ENCODE measurements around the gene ZBTB20.

Gene ZBTB20

GRCh38 chr3:114790752-114791151 is 356.3 kb downstream of the ZBTB20 start:
- DNase-seq (ENCODE audit: low read depth in 2 of 3, low spot score in 1 of 3), result no peak

DNA sequence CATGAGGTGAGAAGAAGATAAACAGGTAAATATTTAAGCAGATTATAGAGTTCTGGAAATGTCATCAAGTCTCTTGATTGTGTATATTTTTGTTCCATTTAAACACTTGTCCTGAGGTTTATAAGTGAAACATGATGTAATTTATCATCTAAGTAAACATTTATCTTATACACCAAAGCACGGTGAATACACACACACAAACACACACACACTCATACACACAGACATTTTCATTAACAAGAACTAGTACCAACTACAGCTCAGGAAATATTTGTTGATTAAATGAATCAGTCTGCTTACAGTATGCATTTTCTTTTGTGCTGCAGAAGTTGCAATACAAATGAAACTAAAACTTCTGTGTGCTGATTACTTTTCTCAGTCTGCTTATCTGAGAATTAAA is 357.3 kb downstream of the ZBTB20 start:
- no peak for DNase-seq (ENCODE audit: low read depth in 2 of 3, low spot score in 1 of 3)

GRCh38 chr3:114775395-114775794 is 371.7 kb downstream of the ZBTB20 start:
- no peak for DNase-seq (ENCODE audit: low read depth in 2 of 3, low spot score in 1 of 3)

GRCh38 chr3:114770874-114771273 is 376.2 kb downstream of the ZBTB20 start:
- no peak for DNase-seq (ENCODE audit: low read depth in 2 of 3, low spot score in 1 of 3)

DNA sequence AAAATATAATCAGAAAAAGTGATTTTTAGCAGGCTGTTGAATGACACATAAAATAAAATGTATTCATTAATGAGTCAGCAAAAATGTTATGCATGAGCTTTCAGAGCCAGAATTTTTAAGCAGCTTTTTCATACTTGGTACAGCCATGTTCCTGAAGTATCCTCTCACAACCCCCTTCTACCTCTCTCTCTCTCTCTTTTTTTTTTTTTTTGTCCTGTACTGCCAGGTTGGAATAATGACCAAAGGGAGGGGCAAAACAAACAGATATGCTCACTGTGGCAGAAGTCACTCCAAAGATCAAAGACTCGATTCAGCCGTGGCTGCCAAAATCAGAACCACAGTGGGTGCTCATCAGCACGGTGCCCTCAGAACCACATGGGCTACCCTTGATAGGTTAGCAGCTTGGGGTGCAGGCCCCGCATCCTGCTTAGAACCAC is 383.0 kb downstream of the ZBTB20 start:
- no peak for DNase-seq (ENCODE audit: low read depth in 2 of 3, low spot score in 1 of 3)

DNA sequence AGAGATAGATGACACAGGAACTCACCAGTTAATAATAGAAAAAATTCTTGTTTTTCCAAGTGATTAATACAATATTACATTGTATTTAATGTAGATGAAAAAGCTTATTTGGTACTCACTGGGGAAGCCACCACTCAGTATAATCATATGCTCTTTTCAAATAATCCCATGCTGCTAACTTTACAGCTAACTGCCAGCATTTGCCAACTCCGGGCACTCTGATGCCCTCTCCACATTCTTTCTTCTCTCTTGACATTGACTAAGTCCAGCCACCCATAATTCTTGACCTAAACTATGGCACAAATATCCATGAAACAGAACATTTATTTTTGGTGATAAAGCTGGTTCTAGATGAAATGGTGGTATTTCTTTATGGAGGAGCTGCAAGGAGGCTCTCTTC is 384.9 kb downstream of the ZBTB20 start:
- DNase-seq (ENCODE audit: low read depth in 2 of 3, low spot score in 1 of 3), result no peak

DNA sequence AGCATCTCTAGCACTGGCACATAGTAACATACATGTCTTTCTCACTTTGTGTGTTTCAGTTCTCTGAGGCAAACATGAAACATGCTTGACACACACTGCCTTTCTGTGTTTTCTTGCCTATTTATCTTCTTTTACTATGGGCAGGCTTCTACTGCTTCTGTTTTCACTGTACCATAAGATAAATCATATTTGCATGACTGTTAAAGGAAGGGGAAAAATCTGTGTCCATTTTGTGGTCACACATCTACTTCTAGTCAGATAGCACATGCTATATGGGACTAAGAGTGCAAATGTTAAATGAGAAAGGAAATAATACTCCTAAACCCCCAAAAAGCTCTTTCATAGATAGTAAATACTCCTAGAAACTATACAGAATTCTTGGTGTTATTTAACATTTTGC is 386.4 kb downstream of the ZBTB20 start:
- DNase-seq (ENCODE audit: low read depth in 2 of 3, low spot score in 1 of 3), result no peak

DNA sequence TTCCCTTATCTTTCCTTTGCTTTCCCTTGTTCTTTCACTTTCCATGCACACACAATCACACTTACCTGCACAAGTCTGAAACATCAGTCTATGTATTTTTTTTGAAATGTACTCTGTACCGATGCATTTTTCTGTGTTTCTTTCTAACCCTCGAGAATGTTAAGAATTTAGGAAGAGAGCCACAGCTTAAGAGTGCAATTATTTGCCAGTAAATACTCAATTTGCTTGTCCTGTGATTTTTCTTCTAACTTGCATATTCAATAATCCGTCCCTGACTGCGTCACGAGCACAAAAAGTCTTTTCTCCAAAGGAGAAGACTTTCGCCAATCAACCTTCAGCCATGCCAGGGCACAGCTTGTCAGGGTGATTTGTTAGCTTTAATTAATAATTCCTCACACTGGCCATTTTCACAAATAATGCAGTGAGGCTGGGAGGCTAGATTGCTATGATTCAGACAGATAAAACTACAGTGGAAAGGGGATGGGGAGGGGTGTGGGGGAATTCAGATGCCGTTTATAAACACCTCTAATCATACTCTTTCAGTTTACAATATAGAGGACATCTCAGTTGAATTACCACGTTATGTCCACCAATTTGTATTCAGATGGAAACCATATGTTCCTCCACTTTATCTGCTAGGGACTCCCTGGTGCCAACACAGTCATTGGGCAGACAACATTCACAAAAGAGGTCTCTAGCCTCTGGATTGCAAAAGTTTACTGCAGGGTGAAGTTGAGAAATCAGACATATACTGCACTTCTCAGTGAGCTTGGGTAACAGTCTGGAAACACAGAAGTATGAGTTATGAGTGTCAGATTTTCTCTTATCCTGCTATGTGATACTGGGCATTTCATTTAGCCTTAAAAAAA is 388.0 kb downstream of the ZBTB20 start:
- no peak for DNase-seq (ENCODE audit: low read depth in 2 of 3, low spot score in 1 of 3)

GRCh38 chr3:114756506-114757279 is 390.4 kb downstream of the ZBTB20 start:
- DNase-seq (ENCODE audit: low read depth in 2 of 3, low spot score in 1 of 3), result no peak

GRCh38 chr3:114746502-114746901 is 400.6 kb downstream of the ZBTB20 start:
- DNase-seq (ENCODE audit: low read depth in 2 of 3, low spot score in 1 of 3), result no peak

- no peak for DNase-seq (ENCODE audit: low read depth in 2 of 3, low spot score in 1 of 3)
Measured at GRCh38 chr3:114745322-114746240, 401.5 kb downstream of the ZBTB20 start.

DNA sequence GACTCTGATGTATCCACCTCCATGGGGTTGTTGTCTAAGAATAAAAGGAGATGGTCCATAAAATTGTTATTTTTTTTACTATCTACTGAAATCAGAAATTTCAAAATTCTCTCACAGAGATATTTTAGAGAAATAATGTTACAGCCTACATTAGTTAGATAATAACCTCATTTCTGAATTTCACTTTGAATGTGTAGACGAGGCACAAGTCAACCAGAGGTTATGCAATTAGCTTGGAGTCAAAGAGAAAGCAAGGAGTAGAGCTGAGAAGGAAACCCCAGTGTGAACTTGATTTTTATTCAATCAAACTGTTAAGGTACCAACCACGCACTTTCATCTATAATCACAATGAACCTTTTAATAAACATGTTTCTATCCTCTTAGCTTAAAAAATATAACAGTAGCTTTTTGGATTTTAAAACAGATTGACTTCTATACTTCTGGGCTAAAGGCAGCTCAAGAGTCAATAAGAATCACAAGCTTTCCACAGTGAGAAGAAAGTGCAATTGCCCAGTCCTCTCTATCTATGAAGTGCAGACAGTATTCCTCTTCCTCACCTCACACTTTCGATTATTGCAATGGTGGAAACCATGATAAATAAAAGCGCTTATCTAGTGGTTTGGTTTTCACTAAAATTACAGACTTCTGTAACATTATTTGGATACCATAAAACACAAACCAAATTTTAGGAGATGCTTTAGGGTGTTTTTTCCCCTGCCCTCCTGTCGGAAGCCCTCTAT is 403.2 kb downstream of the ZBTB20 start:
- no peak for DNase-seq (ENCODE audit: low read depth in 2 of 3, low spot score in 1 of 3)

DNA sequence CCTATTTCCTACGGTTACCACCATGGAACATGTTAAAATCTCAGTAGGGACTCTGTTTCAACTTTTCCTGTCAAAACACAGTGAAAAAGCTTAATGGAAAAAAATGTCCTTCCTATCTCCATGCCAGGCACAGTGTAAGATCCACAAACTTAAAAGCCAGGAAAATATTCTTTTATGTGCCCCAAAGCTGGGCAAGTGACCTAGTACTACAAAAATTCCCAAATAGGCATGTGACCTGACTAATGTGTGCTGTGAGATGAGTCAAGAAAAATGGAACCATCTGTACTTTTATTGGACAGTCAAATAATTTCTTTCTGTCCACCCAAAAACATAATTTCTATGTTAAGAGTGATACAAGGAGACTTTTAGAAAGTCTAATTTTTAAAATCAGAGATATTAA is 406.0 kb downstream of the ZBTB20 start:
- DNase-seq (ENCODE audit: low read depth in 2 of 3, low spot score in 1 of 3), result no peak

DNA sequence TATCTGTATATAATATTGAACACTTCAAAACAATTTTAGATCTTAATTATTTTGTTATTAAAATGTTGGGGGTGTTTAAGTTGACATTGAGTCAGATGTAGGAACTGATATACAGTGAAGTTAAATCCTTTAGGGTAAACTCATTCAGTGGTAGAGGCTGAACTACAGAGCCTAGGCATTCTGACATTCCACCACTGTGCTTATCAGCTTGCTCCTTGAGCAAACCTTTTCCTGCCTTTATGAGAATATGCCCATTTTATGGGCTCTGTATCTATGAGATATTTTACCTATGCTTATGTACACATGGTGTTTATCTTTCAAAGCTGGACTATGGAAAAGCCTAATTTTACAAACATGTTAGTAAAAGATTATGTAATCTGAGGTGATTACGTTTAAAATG is 407.5 kb downstream of the ZBTB20 start:
- DNase-seq (ENCODE audit: low read depth in 2 of 3, low spot score in 1 of 3), result no peak

DNA sequence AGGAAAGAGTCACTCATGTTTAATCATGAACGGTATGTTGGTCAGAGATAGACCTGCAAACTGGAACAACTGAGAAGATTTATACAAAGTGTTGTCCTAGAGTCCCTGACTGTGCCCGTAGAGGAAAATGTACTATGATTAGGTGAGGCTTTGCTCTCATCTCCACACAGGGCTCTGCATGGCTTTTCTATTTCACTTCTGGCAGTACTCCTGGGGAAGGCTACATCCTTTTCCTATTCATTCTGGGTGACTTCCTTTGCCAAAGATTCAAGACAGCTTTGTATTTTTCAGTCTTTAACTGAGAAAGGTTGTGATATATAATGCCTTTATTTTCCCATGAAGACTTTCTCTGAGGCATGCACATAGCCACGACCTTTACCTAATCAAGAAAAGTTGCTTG is 414.7 kb downstream of the ZBTB20 start:
- no peak for DNase-seq (ENCODE audit: low read depth in 2 of 3, low spot score in 1 of 3)

DNA sequence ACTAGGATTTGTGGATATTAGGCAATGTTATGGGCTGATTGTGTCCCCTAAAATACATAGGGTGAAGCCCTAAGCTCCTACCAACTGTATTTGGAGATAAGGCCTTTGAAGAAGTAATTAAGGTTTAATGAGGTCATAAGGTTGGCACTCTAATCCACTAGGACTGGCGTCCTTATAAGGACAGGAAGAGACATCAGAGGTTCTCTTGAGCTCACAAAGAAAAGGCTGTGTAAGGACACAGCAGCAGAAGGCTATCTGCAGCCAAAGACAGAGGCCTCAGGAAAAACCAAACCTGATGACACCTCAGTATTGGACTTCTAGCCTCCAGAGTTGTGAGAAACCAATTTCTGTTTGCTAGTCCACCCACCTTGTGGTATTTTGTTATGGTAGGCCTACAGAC is 416.7 kb downstream of the ZBTB20 start:
- DNase-seq (ENCODE audit: low read depth in 2 of 3, low spot score in 1 of 3), result no peak

GRCh38 chr3:114727373-114727772 is 419.7 kb downstream of the ZBTB20 start:
- no peak for DNase-seq (ENCODE audit: low read depth in 2 of 3, low spot score in 1 of 3)

- DNase-seq (ENCODE audit: low read depth in 2 of 3, low spot score in 1 of 3), result no peak
Measured at GRCh38 chr3:114725966-114726365, 421.1 kb downstream of the ZBTB20 start.

DNA sequence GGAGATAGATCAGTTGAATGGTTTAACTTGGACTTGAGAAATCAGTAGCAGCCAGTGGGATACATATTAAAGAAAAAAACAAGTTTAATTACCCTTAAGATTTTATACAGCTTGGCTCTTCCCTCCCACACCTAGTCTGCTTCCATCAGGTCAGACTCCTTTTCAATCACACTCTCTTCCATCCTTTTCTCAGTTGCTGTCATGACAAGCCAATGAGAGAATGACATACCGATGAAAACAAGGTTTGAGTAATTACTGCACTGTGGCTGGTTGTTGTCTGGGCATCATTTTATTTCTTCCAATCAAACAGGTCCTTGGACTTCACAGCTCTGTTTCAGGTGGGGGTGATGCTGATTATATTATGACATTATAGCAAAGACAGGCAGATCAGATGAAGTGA is 424.6 kb downstream of the ZBTB20 start:
- DNase-seq (ENCODE audit: low read depth in 2 of 3, low spot score in 1 of 3), result no peak

DNA sequence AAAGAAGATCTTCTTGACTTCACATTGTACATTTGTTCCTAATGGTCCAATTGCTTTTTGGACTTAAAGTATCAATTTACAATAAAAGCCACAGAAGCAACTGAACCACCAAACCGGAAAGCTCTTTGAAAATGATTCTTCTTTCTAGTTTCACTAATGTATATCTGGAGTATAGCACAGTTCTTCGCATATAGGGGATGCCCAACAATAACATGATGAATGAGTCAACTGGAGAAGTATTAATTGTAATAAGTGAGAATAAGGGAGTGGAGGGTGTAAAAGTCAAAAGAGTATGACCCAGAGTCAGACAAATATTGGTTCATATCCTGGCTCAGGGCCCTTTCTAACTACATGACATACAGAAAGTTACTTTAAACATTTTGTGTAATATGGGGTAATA is 425.2 kb downstream of the ZBTB20 start:
- DNase-seq (ENCODE audit: low read depth in 2 of 3, low spot score in 1 of 3), result no peak

- no peak for DNase-seq (ENCODE audit: low read depth in 2 of 3, low spot score in 1 of 3)
Measured at GRCh38 chr3:114721209-114721608, 425.9 kb downstream of the ZBTB20 start.
